ENCODE results near the gene DCTN3.

- no peak for TF ChIP-seq CTCF (IDR thresholded peaks at IDR 0.05; ENCODE audit: insufficient read depth, low read depth, low read length)
- no peak for TF ChIP-seq EZH2 (IDR thresholded peaks at IDR 0.05; ENCODE audit: insufficient read depth, low read length)
Measured at GRCh38 chr9:34653151-34654072, 33.1 kb upstream of the DCTN3 start.

All from astrocyte (in vitro differentiated cells and primary cell).